Fibroblast of lung (primary cell): ENCODE measurements around the gene FAM111A. TPM values are rescaled to one million over a fixed set of nuclear protein-coding genes. Genes with fewer than 3 reads are reported as not detected.

Experiments used
- DNase-seq, 2 donors: peaks; one replicate each; pipeline versions ENCODE4 v3.0.0 to v3.0.0-alpha.2; 2010; ENCODE audit warnings: low read depth in 2 of 2
- H2AFZ ChIP-seq: 2 replicates; pipeline ENCODE4 v1.5.1; 2012; ENCODE audit warnings: low read length, control low read depth, inconsistent platforms
- H3K27ac ChIP-seq: 2 replicates; pipeline ENCODE4 v1.5.1; 2011; ENCODE audit warnings: low read length, control low read depth; ENCODE audit not compliant: insufficient read depth
- H3K27me3 ChIP-seq: 2 replicates; pipeline ENCODE4 v1.5.1; 2011; ENCODE audit warnings: mild to moderate bottlenecking, low read length; ENCODE audit not compliant: control insufficient read depth, insufficient read depth
- H3K36me3 ChIP-seq: 2 replicates; pipeline ENCODE4 v1.5.1; 2011; ENCODE audit warnings: low read length; ENCODE audit not compliant: control insufficient read depth, insufficient read depth
- H3K4me1 ChIP-seq: 2 replicates; pipeline ENCODE4 v1.5.1; 2011; ENCODE audit warnings: low read length; ENCODE audit not compliant: control insufficient read depth, insufficient read depth; ENCODE audit errors: extremely low read depth
- H3K4me2 ChIP-seq: 2 replicates; pipeline ENCODE4 v1.5.1; 2011; ENCODE audit warnings: low read length, control low read depth; ENCODE audit not compliant: insufficient read depth; ENCODE audit errors: extremely low read depth
- H3K4me3 ChIP-seq, 4 experiments: fragments of 200-600 bp in 1 of 4; sonication (generic) in 1 of 4; replicated peaks in 1 of 4; 2 replicates each; pipeline ENCODE4 v1.5.1; 2011 to 2016; ENCODE audit warnings: low read length in 4 of 4, low read depth in 3 of 4, mild to moderate bottlenecking in 3 of 4, control low read depth in 2 of 4, inconsistent platforms in 1 of 4, mixed read lengths in 1 of 4; ENCODE audit not compliant: insufficient read depth in 1 of 4; ENCODE audit errors: control extremely low read depth in 1 of 4
- H3K79me2 ChIP-seq: 2 replicates; pipeline ENCODE4 v1.5.1; 2012; ENCODE audit warnings: mild to moderate bottlenecking, low read length, inconsistent platforms; ENCODE audit not compliant: control insufficient read depth, insufficient read depth
- H3K9ac ChIP-seq: 2 replicates; pipeline ENCODE4 v1.5.1; 2011; ENCODE audit warnings: mild to moderate bottlenecking, low read length, control low read depth; ENCODE audit not compliant: insufficient read depth
- H3K9me3 ChIP-seq: 2 replicates; pipeline ENCODE4 v1.5.1; 2012; ENCODE audit warnings: low read depth, low read length; ENCODE audit not compliant: control insufficient read depth, insufficient read depth
- H4K20me1 ChIP-seq: 2 replicates; pipeline ENCODE4 v1.5.1; 2011; ENCODE audit warnings: low read length; ENCODE audit not compliant: control insufficient read depth, insufficient read depth; ENCODE audit errors: extremely low read depth
- CTCF ChIP-seq, 2 donors: IDR thresholded peaks in 1 of 2; conservative IDR thresholded peaks in 1 of 2; 1 replicate in 1 of 2; 2 replicates in 1 of 2; pipeline ENCODE4 v1.5.1; 2011 to 2012; ENCODE audit warnings: low read length in 2 of 2, control low read depth in 1 of 2, inconsistent platforms in 1 of 2, low read depth in 1 of 2, mild to moderate bottlenecking in 1 of 2
- EZH2 ChIP-seq: IDR thresholded peaks from 2 replicates; pipeline ENCODE4 v1.5.1; 2012; ENCODE audit warnings: low read length, control low read depth, mild to moderate bottlenecking; ENCODE audit errors: missing control alignments
- polyA plus RNA-seq, 2 donors: library from polyadenylated mRNA; depleted of rRNA in 1 of 2; stranded (reverse) in 1 of 2; unstranded in 1 of 2; fragments of >200 nt; gene quantifications; 2 replicates each; pipeline ENCODE4 v1.2.1, GENCODE V29; 2011 to 2012; ENCODE audit warnings: missing spikeins in 1 of 2
- total RNA-seq: library from RNA; depleted of rRNA; stranded (reverse); fragments of >200 nt; gene quantifications from 2 replicates; pipeline ENCODE4 v1.2.1, GENCODE V29; 2014

Gene FAM111A
- total and polyA plus RNA-seq, 2 donors (not counting 1 experiment from before 2014, with no cell fraction given) = 27.1 to 42.3 TPM

GRCh38 chr11:59145534-59145933, 2.9 kb downstream of the FAM111A start:
- Histone ChIP-seq H3K4me1 (peaks cover 11% of the 10 kb centered on the region), H3K4me3 (peak overlapping the region; percentile 82 to 96 (median 94)), H4K20me1 (no peaks in the 10 kb centered on the region), H3K27me3 (no peaks in the 10 kb centered on the region), H3K79me2 (peaks cover 28% of the 10 kb centered on the region), H2AFZ (no peak overlapping the region), H3K9me3 (no peaks in the 10 kb centered on the region), H3K27ac (peak overlapping the region; percentile 63), H3K36me3 (no peaks in the 10 kb centered on the region), H3K9ac (no peak overlapping the region), H3K4me2 (peak overlapping the region; percentile 72)
- DNase-seq = peak in 1 of 2 donors; percentile 81
- TF ChIP-seq EZH2 (no peak), CTCF (conservative IDR thresholded peaks at IDR 0.05 in 1 of 2, IDR thresholded peaks at IDR 0.05 in 1 of 2; ENCODE audit: low read depth in 1 of 2, low read length in 2 of 2) (no peak)

- TF ChIP-seq CTCF (conservative IDR thresholded peaks at IDR 0.05 in 1 of 2, IDR thresholded peaks at IDR 0.05 in 1 of 2; ENCODE audit: low read depth in 1 of 2, low read length in 2 of 2) (no peak), EZH2 (no peak)
- no peaks in the 10 kb centered on the region for H3K36me3 ChIP-seq
- no peak overlapping the region for H3K4me2 ChIP-seq
- no peaks in the 10 kb centered on the region for H3K4me1 ChIP-seq
- H3K79me2 ChIP-seq = peaks cover 8% of the 10 kb centered on the region
- no peak overlapping the region for H3K9ac ChIP-seq
- no peaks in the 10 kb centered on the region for H4K20me1 ChIP-seq
- no peak overlapping the region for H3K27ac ChIP-seq
- no peaks in the 10 kb centered on the region for H3K9me3 ChIP-seq
- no peaks in the 10 kb centered on the region for H3K27me3 ChIP-seq
- DNase-seq = no peak
- H3K4me3 ChIP-seq = no peak overlapping the region
- H2AFZ ChIP-seq = no peak overlapping the region
Observed at GRCh38 chr11:59151761-59152160, 9.1 kb downstream of the FAM111A start.

- Histone ChIP-seq H3K4me3 (no peak overlapping the region), H3K79me2 (peaks cover 3% of the 10 kb centered on the region), H2AFZ (no peak overlapping the region), H3K27me3 (no peaks in the 10 kb centered on the region), H3K27ac (no peak overlapping the region), H3K9me3 (no peaks in the 10 kb centered on the region), H3K4me2 (no peak overlapping the region), H3K9ac (no peak overlapping the region), H3K36me3 (no peaks in the 10 kb centered on the region), H4K20me1 (no peaks in the 10 kb centered on the region), H3K4me1 (no peaks in the 10 kb centered on the region)
- no peak for DNase-seq
- no peak for TF ChIP-seq CTCF (conservative IDR thresholded peaks at IDR 0.05 in 1 of 2, IDR thresholded peaks at IDR 0.05 in 1 of 2; ENCODE audit: low read depth in 1 of 2, low read length in 2 of 2)
- no peak for TF ChIP-seq EZH2
Observed at GRCh38 chr11:59152312-59152951, 9.8 kb downstream of the FAM111A start.
